ENCODE results near the gene PCBP1. TPM values are rescaled to one million over a fixed set of nuclear protein-coding genes. Genes with fewer than 3 reads are reported as not detected.
A peak's percentile ranks its signal among the peaks of the same experiment; 100 is the strongest.
"Not testable (repeated sequence)": the region's sequence is repeated elsewhere in the genome, so short reads cannot be mapped to it uniquely, and the experiment has no call there.

Gene PCBP1
- polyA plus RNA-seq, 1 experiment: 63.8 TPM

DNA sequence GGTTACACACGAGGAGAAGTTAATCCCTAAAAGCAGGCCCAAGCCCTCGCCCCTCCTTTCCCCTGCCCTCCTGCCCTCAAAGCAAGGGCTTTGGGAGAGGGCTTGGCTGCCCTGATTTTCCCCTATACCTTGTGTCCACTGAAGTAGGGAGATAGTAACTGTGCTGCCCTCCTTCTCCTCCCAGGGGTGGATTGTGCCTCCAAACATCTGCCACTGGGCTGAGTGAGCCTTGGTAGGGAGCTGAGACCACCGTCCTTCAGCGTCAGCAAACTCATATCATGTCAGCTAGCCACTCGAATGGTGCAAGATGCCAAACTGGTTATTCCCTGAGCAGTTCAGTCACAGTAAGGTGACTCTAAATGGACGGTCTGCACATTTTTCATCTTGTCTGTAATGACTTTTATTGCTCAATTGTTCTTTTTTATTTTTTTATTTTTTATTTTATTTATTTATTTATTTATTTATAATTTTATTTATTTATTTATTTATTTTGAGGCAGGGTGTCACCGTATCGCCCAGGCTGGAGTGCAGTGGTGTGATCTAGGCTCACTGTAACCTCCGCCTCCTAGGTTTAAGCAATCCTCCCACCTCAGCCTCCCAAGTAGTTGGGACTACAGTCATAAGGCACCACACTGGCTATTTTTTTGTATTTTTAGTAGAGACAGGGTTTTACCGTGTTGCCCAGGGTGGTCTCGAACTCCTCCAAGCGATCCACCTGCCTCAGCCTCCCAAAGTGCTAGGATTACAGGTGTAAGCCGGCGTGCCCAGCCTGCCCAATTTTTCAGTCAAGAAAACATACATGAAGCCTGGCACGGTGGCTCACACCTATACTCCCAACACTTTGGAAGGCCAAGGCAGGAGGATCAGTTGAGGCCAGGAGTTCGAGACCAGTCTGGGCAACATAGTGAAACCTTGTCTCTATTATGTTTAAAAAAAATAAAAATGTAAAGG, 8.7 kb downstream of the PCBP1 start:
- DNase-seq (ENCODE audit: low read depth, low spot score): no peak
- H3K4me3 ChIP-seq (ENCODE audit: low read depth, low read length): no peak overlapping the region
- ChIA-PET POLR2A (interaction anchor here (1.0 kb wide), 2 partner anchors 12 to 181 kb away, joined by 3 to 4 read pairs; partner anchors contain the start of gene MXD1), CTCF (no interaction called here)
- H3K9me3 ChIP-seq (ENCODE audit: control insufficient read depth, insufficient read depth, low read length): no peaks in the 10 kb centered on the region
- no peaks in the 10 kb centered on the region for H3K27me3 ChIP-seq (ENCODE audit: control insufficient read depth, insufficient read depth, low read length)
- TF ChIP-seq, protein P1, sequence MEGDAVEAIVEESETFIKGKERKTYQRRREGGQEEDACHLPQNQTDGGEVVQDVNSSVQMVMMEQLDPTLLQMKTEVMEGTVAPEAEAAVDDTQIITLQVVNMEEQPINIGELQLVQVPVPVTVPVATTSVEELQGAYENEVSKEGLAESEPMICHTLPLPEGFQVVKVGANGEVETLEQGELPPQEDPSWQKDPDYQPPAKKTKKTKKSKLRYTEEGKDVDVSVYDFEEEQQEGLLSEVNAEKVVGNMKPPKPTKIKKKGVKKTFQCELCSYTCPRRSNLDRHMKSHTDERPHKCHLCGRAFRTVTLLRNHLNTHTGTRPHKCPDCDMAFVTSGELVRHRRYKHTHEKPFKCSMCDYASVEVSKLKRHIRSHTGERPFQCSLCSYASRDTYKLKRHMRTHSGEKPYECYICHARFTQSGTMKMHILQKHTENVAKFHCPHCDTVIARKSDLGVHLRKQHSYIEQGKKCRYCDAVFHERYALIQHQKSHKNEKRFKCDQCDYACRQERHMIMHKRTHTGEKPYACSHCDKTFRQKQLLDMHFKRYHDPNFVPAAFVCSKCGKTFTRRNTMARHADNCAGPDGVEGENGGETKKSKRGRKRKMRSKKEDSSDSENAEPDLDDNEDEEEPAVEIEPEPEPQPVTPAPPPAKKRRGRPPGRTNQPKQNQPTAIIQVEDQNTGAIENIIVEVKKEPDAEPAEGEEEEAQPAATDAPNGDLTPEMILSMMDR (IDR thresholded peaks at IDR 0.05; ENCODE audit: low read depth, low read length): no peak
- peak overlapping the region; percentile 61 for H3K27ac ChIP-seq (ENCODE audit: low read depth, low read length)

DNA sequence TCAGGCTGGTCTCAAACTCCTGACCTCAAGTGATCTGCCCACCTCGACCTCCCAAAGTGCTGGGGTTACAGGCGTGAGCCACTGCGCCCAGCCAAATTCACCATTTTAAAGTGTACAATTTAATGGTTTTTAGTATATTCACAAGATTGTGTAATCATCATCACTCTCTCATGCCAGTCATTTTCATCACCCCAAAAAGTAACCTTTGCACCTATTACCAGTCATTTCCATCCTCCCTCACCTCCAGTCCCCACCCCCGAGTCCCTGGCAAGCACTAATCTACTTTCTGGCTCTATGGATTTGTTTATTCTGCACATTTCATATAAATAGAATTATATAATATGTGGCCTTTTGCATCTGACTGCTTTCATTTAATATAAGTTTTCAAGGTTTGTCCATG, 10.8 kb downstream of the PCBP1 start:
- no peak overlapping the region for H3K27ac ChIP-seq (ENCODE audit: low read depth, low read length)
- H3K9me3 ChIP-seq (ENCODE audit: control insufficient read depth, insufficient read depth, low read length): no peaks in the 10 kb centered on the region; the same call in 1 of the 2 replicates
- TF ChIP-seq, protein P1 (IDR thresholded peaks at IDR 0.05; ENCODE audit: low read depth, low read length): no peak
- no peaks in the 10 kb centered on the region for H3K27me3 ChIP-seq (ENCODE audit: control insufficient read depth, insufficient read depth, low read length)
- DNase-seq (ENCODE audit: low read depth, low spot score): no peak
- ChIA-PET CTCF (no interaction called here), POLR2A (no interaction called here)
- no peak overlapping the region for H3K4me3 ChIP-seq (ENCODE audit: low read depth, low read length)

DNA sequence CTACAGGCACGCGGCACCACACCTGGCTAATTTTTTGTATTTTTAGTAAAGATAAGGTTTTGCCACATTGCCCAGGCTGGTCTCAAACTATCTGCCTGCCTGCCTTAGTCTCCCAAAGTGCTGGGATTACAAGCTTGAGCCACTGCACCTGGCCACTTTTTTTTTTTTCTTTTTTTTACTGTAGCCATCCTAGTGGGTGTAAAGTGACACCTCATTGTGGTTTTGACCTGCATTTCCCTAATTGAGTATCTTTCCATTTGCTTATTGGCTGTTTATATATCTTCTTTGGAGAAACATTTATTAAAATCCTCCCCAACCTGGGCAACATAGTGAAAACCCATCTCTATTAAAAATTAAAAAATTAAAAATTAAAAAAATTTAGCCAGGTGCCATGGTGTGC, 12.0 kb downstream of the PCBP1 start:
- Histone ChIP-seq H3K27me3 (ENCODE audit: control insufficient read depth, insufficient read depth, low read length) (no peaks in the 10 kb centered on the region), H3K9me3 (ENCODE audit: control insufficient read depth, insufficient read depth, low read length) (no peaks in the 10 kb centered on the region; the same call in 1 of the 2 replicates), H3K27ac (ENCODE audit: low read depth, low read length) (no peak overlapping the region), H3K4me3 (ENCODE audit: low read depth, low read length) (no peak overlapping the region)
- TF ChIP-seq, protein P1 (IDR thresholded peaks at IDR 0.05; ENCODE audit: low read depth, low read length): no peak
- ChIA-PET POLR2A (no interaction called here), CTCF (no interaction called here)
- no peak for DNase-seq (ENCODE audit: low read depth, low spot score)

DNA sequence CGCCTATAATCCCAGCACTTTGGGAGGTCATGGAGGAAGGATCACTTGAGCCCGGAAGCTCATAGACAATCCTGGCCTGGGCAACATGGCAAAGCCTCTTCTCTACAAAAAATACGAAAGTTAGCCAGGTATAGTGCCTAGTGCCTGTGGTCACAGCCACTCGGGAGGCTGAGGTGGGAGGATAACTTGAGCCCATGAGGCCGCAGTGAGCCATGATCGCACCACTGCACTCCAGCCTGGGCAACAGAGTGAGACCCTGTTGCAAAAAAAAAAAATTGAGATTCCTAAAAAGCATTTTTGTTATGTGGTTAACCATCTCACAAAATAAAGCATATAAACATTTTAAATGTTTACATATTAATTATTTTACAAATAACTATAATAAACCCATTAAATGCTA, 13.9 kb downstream of the PCBP1 start:
- DNase-seq (ENCODE audit: low read depth, low spot score): no peak
- H3K9me3 ChIP-seq (ENCODE audit: control insufficient read depth, insufficient read depth, low read length): no peaks in the 10 kb centered on the region; the same call in 1 of the 2 replicates
- ChIA-PET POLR2A (interaction anchor here (0.7 kb wide), 1 partner anchor 146 kb away, joined by 4 read pairs; no protein-coding TSS in a partner anchor), CTCF (no interaction called here)
- H3K4me3 ChIP-seq (ENCODE audit: low read depth, low read length): no peak overlapping the region
- H3K27me3 ChIP-seq (ENCODE audit: control insufficient read depth, insufficient read depth, low read length): no peaks in the 10 kb centered on the region
- no peak overlapping the region for H3K27ac ChIP-seq (ENCODE audit: low read depth, low read length)
- TF ChIP-seq, protein P1 (IDR thresholded peaks at IDR 0.05; ENCODE audit: low read depth, low read length): no peak

DNA sequence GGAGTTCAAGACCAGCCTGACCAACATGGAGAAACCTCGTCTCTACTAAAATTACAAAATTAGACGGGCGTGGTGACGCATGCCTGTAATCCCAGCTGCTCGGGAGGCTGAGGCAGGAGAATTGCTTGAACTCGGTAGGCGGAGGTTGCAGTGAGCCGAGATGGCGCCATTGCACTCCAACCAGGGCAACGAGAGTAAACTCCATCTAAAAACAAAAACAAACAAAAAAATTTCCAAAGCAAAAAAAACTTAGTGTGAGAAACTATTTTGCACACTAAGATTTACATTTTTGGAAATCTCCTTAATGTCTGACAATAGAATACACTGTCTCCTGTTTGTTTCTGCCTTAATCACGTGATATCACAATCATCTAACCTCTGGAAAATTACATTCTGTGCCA, 14.4 kb downstream of the PCBP1 start:
- POLR2A ChIA-PET; CTCF ChIA-PET; H3K9me3 ChIP-seq (ENCODE audit: control insufficient read depth, insufficient read depth, low read length); H3K27me3 ChIP-seq (ENCODE audit: control insufficient read depth, insufficient read depth, low read length); H3K4me3 ChIP-seq (ENCODE audit: low read depth, low read length); H3K27ac ChIP-seq (ENCODE audit: low read depth, low read length); DNase-seq (ENCODE audit: low read depth, low spot score): not testable (repeated sequence)

DNA sequence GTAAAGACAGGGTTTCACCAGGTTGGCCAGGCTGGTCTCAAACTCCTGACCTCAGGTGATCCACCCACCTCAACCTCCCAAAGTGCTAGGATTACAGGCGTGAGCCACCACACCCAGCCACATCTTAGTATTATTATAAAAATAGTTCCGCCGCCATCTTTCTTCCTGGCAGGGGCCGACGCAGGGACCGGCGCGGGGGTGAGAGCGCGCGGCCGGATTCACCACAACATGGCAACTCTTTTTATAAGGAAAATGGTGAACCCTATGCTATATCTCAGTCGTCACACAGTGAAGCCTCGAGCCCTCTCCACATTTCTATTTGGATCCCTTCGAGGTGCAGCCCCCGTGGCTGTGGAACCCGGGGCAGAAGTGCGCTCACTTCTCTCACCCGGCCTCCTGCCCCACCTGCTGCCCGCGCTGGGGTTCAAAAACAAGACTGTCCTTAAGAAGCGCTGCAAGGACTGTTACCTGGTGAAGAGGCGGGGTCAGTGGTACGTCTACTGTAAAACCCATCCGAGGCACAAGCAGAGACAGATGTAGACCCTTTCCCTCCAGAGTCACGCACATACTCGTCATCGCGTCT, 15.1 kb downstream of the PCBP1 start:
- H3K4me3 ChIP-seq (ENCODE audit: low read depth, low read length); CTCF ChIA-PET; H3K27me3 ChIP-seq (ENCODE audit: control insufficient read depth, insufficient read depth, low read length); DNase-seq (ENCODE audit: low read depth, low spot score); H3K9me3 ChIP-seq (ENCODE audit: control insufficient read depth, insufficient read depth, low read length); POLR2A ChIA-PET; H3K27ac ChIP-seq (ENCODE audit: low read depth, low read length): not testable (repeated sequence)

All from AG04450 (cell line).